Spleen (tissue), 7 donors: ENCODE data around the gene GNAT3.

Experiments
- POLR2A ChIP-seq, 3 donors: fragments of 450-650 bp; IDR thresholded peaks; one replicate each; pipeline ENCODE4 v1.5.1; 2017; ENCODE audit warnings: antibody characterized with exemption in 3 of 3, mild to moderate bottlenecking in 1 of 3
- POLR2AphosphoS5 ChIP-seq, 3 donors: sonication (generic); formaldehyde crosslinking; IDR thresholded peaks; one replicate each; pipeline ENCODE4 v1.5.1; 2017; ENCODE audit warnings: antibody characterized with exemption in 3 of 3
- TF ChIP-seq, protein P1 (sequence below), 11 experiments: fragments of 200-600 bp in 7 of 11; fragments of 450-650 bp in 4 of 11; sonication (generic) in 4 of 11; IDR thresholded peaks in 8 of 11; conservative IDR thresholded peaks in 3 of 11; 1 replicate in 7 of 11; 2 replicates in 4 of 11; pipeline versions ENCODE4 v1.4.0 to v1.8.0; 2016 to 2021; ENCODE audit warnings: antibody characterized with exemption in 11 of 11, inconsistent platforms in 4 of 11, mild to moderate bottlenecking in 1 of 11
- donor health status: DM: no; HTN: no; CAD: no; lungs with moderate emphysema.
- donor health status: DM: no; HTN: no; CAD: no.
- donor health status: DM: no; HTN: no; CAD: no.

GRCh38 chr7:80515298-80515697 is 3.4 kb upstream of the GNAT3 start:
- TF ChIP-seq, protein P1, sequence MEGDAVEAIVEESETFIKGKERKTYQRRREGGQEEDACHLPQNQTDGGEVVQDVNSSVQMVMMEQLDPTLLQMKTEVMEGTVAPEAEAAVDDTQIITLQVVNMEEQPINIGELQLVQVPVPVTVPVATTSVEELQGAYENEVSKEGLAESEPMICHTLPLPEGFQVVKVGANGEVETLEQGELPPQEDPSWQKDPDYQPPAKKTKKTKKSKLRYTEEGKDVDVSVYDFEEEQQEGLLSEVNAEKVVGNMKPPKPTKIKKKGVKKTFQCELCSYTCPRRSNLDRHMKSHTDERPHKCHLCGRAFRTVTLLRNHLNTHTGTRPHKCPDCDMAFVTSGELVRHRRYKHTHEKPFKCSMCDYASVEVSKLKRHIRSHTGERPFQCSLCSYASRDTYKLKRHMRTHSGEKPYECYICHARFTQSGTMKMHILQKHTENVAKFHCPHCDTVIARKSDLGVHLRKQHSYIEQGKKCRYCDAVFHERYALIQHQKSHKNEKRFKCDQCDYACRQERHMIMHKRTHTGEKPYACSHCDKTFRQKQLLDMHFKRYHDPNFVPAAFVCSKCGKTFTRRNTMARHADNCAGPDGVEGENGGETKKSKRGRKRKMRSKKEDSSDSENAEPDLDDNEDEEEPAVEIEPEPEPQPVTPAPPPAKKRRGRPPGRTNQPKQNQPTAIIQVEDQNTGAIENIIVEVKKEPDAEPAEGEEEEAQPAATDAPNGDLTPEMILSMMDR (IDR thresholded peaks at IDR 0.05 in 8 of 11, conservative IDR thresholded peaks at IDR 0.05 in 3 of 11), result no peak
- TF ChIP-seq POLR2AphosphoS5 (IDR thresholded peaks at IDR 0.05), result no peak
- TF ChIP-seq POLR2A (IDR thresholded peaks at IDR 0.05), result no peak
